SK-N-SH treated with all-trans-retinoic acid at 6 μM for 48 hours (cell line): ENCODE results near the gene FAM20A.

Experiments used
- ATAC-seq: fragments of 200-7000 bp; cut with Tn5 transposase; 3 replicates; pipeline ENCODE4 v1.9.1; 2020; ENCODE audit warnings: mild to moderate bottlenecking, moderate library complexity
- ARNTL ChIP-seq: fragments of 450-650 bp; formaldehyde crosslinking; IDR thresholded peaks from 2 replicates; pipeline ENCODE4 v1.5.0; 2020; ENCODE audit warnings: low read depth, mild to moderate bottlenecking, moderate library complexity, borderline replicate concordance
- CREB5 ChIP-seq: fragments of 250-450 bp; sonication (Bioruptor Pico); IDR thresholded peaks from 2 replicates; pipeline ENCODE4 v1.5.1; 2020; ENCODE audit warnings: low read depth, mild to moderate bottlenecking, moderate library complexity
- CSDC2 ChIP-seq: fragments of 250-450 bp; sonication (Bioruptor Pico); IDR thresholded peaks from 2 replicates; pipeline ENCODE4 v1.5.0; 2020; ENCODE audit warnings: mild to moderate bottlenecking, moderate library complexity
- ESRRG ChIP-seq: fragments of 250-450 bp; sonication (Bioruptor Pico); IDR thresholded peaks from 2 replicates; pipeline ENCODE4 v1.6.1; 2021; ENCODE audit warnings: mild to moderate bottlenecking
- GLIS3 ChIP-seq: fragments of 250-450 bp; sonication (Bioruptor Pico); IDR thresholded peaks from 2 replicates; pipeline ENCODE4 v1.5.0; 2020; ENCODE audit warnings: mild to moderate bottlenecking, moderate library complexity
- ISL1 ChIP-seq: fragments of 250-450 bp; sonication (Bioruptor Pico); IDR thresholded peaks from 2 replicates; pipeline ENCODE4 v2.1.2; 2022; ENCODE audit warnings: mild to moderate bottlenecking, moderate library complexity
- PATZ1 ChIP-seq: fragments of 250-450 bp; sonication (Bioruptor Pico); IDR thresholded peaks from 2 replicates; pipeline ENCODE4 v1.8.0; 2020; ENCODE audit warnings: mild to moderate bottlenecking, moderate library complexity, borderline replicate concordance
- PPARA ChIP-seq: fragments of 250-450 bp; sonication (Bioruptor Pico); IDR thresholded peaks from 2 replicates; pipeline ENCODE4 v1.5.0; 2020; ENCODE audit warnings: mild to moderate bottlenecking, borderline replicate concordance
- RARB ChIP-seq: fragments of 250-450 bp; sonication (Bioruptor Pico); IDR thresholded peaks from 2 replicates; pipeline ENCODE4 v1.8.0; 2021; ENCODE audit warnings: mild to moderate bottlenecking, moderate library complexity
- SNAI2 ChIP-seq: fragments of 250-450 bp; sonication (Bioruptor Pico); IDR thresholded peaks from 2 replicates; pipeline ENCODE4 v1.5.0; 2020; ENCODE audit warnings: mild to moderate bottlenecking, moderate library complexity
- TCF4 ChIP-seq: fragments of 250-450 bp; sonication (Bioruptor Pico); IDR thresholded peaks from 2 replicates; pipeline ENCODE4 v1.8.0; 2021; ENCODE audit warnings: mild to moderate bottlenecking, moderate library complexity, borderline replicate concordance
- TOX ChIP-seq: fragments of 250-450 bp; sonication (Bioruptor Pico); IDR thresholded peaks from 2 replicates; pipeline ENCODE4 v1.8.0; 2021; ENCODE audit warnings: mild to moderate bottlenecking, moderate library complexity, borderline replicate concordance
- ZC3H10 ChIP-seq: fragments of 250-450 bp; sonication (Bioruptor Pico); IDR thresholded peaks from 2 replicates; pipeline ENCODE4 v1.5.1; 2021; ENCODE audit warnings: mild to moderate bottlenecking, moderate library complexity
- ZFP3 ChIP-seq: fragments of 250-450 bp; sonication (Bioruptor Pico); IDR thresholded peaks from 2 replicates; pipeline ENCODE4 v1.5.0; 2020; ENCODE audit warnings: mild to moderate bottlenecking, moderate library complexity
- ZFP30 ChIP-seq: fragments of 450-650 bp; formaldehyde crosslinking; IDR thresholded peaks from 2 replicates; pipeline ENCODE4 v1.5.0; 2022; ENCODE audit warnings: mild to moderate bottlenecking, moderate library complexity
- ZNF565 ChIP-seq: fragments of 450-650 bp; formaldehyde crosslinking; conservative IDR thresholded peaks from 2 replicates; pipeline ENCODE4 v1.5.0; 2020; ENCODE audit warnings: low read depth, mild to moderate bottlenecking, moderate library complexity
- ZNF70 ChIP-seq: fragments of 450-650 bp; formaldehyde crosslinking; IDR thresholded peaks from 2 replicates; pipeline ENCODE4 v1.5.0; 2020; ENCODE audit warnings: mild to moderate bottlenecking, moderate library complexity
- ZNF8 ChIP-seq: fragments of 450-650 bp; formaldehyde crosslinking; IDR thresholded peaks from 2 replicates; pipeline ENCODE4 v1.5.0; 2020; ENCODE audit warnings: mild to moderate bottlenecking, moderate library complexity
- TF ChIP-seq, protein P1 (sequence below): fragments of 250-450 bp; sonication (Bioruptor Pico); IDR thresholded peaks from 2 replicates; pipeline ENCODE4 v1.5.0; 2020; ENCODE audit warnings: mild to moderate bottlenecking, moderate library complexity
- TF ChIP-seq, protein P2 (sequence below): fragments of 250-450 bp; sonication (Bioruptor Pico); IDR thresholded peaks from 2 replicates; pipeline ENCODE4 v1.8.0; 2021; ENCODE audit warnings: low read depth, mild to moderate bottlenecking, moderate library complexity, borderline replicate concordance
- TF ChIP-seq, protein P3 (sequence below): fragments of 250-450 bp; sonication (Bioruptor Pico); IDR thresholded peaks from 2 replicates; pipeline ENCODE4 v1.5.1; 2021; ENCODE audit warnings: mild to moderate bottlenecking, moderate library complexity

The FAM20A gene

DNA sequence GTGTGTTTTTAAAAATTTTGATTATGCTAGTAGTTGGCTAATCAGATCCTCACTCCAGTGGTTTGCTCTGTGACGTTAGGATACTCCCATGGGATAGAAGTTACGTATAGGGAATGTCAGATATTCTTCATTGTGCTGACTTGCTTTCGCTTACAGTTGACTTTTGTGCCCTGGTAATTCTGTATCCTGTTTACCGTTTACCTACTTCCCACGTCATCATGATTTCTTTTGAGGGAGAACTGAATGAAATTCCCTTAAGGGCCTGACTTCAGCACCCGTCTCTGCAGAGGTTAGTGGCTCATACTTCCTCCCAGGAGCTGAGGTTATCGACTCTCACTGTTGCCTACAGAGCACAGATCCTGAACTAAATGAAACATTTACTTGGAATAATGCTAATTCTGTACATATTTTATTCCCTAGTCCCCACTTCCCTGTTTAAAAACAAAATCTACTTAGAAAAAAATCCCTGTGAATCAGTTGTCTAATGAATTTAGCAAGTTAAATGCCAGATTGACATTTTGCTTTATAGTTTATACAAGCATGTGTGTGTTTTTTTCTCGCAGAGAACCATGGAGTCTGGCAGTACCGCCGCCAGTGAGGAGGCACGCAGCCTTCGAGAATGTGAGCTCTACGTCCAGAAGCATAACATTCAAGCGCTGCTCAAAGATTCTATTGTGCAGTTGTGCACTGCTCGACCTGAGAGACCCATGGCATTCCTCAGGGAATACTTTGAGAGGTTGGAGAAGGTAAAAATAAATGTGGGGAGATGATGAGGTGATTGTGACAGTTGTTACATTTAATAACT is 86.1 kb downstream of the FAM20A start (continued):
- TF ChIP-seq, protein P1, sequence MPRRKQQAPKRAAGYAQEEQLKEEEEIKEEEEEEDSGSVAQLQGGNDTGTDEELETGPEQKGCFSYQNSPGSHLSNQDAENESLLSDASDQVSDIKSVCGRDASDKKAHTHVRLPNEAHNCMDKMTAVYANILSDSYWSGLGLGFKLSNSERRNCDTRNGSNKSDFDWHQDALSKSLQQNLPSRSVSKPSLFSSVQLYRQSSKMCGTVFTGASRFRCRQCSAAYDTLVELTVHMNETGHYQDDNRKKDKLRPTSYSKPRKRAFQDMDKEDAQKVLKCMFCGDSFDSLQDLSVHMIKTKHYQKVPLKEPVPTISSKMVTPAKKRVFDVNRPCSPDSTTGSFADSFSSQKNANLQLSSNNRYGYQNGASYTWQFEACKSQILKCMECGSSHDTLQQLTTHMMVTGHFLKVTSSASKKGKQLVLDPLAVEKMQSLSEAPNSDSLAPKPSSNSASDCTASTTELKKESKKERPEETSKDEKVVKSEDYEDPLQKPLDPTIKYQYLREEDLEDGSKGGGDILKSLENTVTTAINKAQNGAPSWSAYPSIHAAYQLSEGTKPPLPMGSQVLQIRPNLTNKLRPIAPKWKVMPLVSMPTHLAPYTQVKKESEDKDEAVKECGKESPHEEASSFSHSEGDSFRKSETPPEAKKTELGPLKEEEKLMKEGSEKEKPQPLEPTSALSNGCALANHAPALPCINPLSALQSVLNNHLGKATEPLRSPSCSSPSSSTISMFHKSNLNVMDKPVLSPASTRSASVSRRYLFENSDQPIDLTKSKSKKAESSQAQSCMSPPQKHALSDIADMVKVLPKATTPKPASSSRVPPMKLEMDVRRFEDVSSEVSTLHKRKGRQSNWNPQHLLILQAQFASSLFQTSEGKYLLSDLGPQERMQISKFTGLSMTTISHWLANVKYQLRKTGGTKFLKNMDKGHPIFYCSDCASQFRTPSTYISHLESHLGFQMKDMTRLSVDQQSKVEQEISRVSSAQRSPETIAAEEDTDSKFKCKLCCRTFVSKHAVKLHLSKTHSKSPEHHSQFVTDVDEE (CRISPR knock-in tag), result no peak
- no peak for TF ChIP-seq ZC3H10 (CRISPR knock-in tag)
- TF ChIP-seq ZNF70 (CRISPR knock-in tag), result no peak

DNA sequence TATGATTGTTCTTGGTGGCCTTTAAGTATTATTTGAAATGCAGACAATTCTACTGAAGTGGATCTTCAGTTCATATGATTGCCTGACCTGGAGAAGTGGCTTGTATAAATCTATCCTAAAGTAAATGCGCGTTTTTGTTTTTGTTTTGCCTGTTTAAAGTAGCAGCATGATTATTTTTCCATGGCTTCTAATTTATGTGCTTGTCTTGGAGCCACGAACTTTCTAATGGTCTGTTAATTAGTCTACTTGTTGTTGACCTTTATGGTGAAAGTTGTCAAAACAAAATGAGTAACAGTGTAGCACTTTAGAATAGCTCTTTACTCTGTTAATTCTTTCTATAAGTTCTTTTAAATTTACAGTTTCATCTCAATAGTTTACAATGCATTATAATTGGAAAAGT is 87.2 kb downstream of the FAM20A start:
- TF ChIP-seq ZFP30 (no peak), PATZ1 (CRISPR knock-in tag) (no peak), ESRRG (CRISPR knock-in tag) (no peak), CSDC2 (CRISPR knock-in tag) (no peak), CREB5 (CRISPR knock-in tag) (no peak), ZNF70 (CRISPR knock-in tag) (no peak), ARNTL (CRISPR knock-in tag) (no peak), TCF4 (no peak), ISL1 (CRISPR knock-in tag) (no peak), RARB (CRISPR knock-in tag) (no peak), PPARA (CRISPR knock-in tag) (no peak), SNAI2 (CRISPR knock-in tag) (no peak), ZNF565 (CRISPR knock-in tag) (no peak), ZNF8 (CRISPR knock-in tag) (no peak), TOX (CRISPR knock-in tag) (no peak), GLIS3 (no peak), ZFP3 (no peak)
- TF ChIP-seq, protein P2, sequence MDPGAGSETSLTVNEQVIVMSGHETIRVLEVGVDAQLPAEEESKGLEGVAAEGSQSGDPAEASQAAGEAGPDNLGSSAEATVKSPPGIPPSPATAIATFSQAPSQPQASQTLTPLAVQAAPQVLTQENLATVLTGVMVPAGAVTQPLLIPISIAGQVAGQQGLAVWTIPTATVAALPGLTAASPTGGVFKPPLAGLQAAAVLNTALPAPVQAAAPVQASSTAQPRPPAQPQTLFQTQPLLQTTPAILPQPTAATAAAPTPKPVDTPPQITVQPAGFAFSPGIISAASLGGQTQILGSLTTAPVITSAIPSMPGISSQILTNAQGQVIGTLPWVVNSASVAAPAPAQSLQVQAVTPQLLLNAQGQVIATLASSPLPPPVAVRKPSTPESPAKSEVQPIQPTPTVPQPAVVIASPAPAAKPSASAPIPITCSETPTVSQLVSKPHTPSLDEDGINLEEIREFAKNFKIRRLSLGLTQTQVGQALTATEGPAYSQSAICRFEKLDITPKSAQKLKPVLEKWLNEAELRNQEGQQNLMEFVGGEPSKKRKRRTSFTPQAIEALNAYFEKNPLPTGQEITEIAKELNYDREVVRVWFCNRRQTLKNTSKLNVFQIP (CRISPR knock-in tag), result no peak
- TF ChIP-seq, protein P1 (CRISPR knock-in tag), result no peak
- TF ChIP-seq, protein P3, sequence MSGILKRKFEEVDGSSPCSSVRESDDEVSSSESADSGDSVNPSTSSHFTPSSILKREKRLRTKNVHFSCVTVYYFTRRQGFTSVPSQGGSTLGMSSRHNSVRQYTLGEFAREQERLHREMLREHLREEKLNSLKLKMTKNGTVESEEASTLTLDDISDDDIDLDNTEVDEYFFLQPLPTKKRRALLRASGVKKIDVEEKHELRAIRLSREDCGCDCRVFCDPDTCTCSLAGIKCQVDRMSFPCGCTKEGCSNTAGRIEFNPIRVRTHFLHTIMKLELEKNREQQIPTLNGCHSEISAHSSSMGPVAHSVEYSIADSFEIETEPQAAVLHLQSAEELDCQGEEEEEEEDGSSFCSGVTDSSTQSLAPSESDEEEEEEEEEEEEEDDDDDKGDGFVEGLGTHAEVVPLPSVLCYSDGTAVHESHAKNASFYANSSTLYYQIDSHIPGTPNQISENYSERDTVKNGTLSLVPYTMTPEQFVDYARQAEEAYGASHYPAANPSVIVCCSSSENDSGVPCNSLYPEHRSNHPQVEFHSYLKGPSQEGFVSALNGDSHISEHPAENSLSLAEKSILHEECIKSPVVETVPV (CRISPR knock-in tag), result no peak
- TF ChIP-seq, all 23 proteins: peak for 0
- no peak for ATAC-seq
